Stomach (tissue), 9 donors: Measurements from ENCODE around the gene B4GALT4. TPM values are rescaled to one million over a fixed set of nuclear protein-coding genes. Genes with fewer than 3 reads are reported as not detected.

Experiments used
- DNase-seq, 2 donors: peaks; one replicate each; pipeline versions ENCODE4 v3.0.0 to v3.0.0-alpha.2; 2013 to 2019
- H3K27ac ChIP-seq, 5 donors: fragments of 200-600 bp in 4 of 5; sonication (generic) in 4 of 5; one replicate each; pipeline ENCODE4 v1.5.1; 2013 to 2019; ENCODE audit warnings: mild to moderate bottlenecking in 1 of 5, moderate library complexity in 1 of 5
- H3K27me3 ChIP-seq, 3 donors: fragments of 200-600 bp; sonication (generic); one replicate each; pipeline ENCODE4 v1.5.1; 2017 to 2019; ENCODE audit warnings: mixed run types in 1 of 3
- H3K36me3 ChIP-seq, 4 donors: fragments of 200-600 bp; sonication (generic); 1 replicate in 3 of 4; 2 replicates in 1 of 4; pipeline ENCODE4 v1.5.1; 2016 to 2019
- H3K4me1 ChIP-seq, 4 donors: fragments of 200-600 bp; sonication (generic); one replicate each; pipeline ENCODE4 v1.5.1; 2016 to 2019
- H3K4me3 ChIP-seq, 4 donors: fragments of 200-600 bp; sonication (generic) in 3 of 4; one replicate each; pipeline ENCODE4 v1.5.1; 2016 to 2019; ENCODE audit warnings: mild to moderate bottlenecking in 1 of 4
- H3K9me3 ChIP-seq, 4 donors: fragments of 200-600 bp; sonication (generic); one replicate each; pipeline ENCODE4 v1.5.1; 2016 to 2019
- EP300 ChIP-seq: sonication (generic); formaldehyde crosslinking; IDR thresholded peaks from one replicate; pipeline ENCODE4 v1.6.1; 2017; ENCODE audit warnings: antibody characterized with exemption
- POLR2A ChIP-seq, 4 donors: fragments of 450-650 bp; IDR thresholded peaks; one replicate each; pipeline ENCODE4 v1.6.1; 2016; ENCODE audit warnings: antibody characterized with exemption in 4 of 4, control low read depth in 2 of 4, mild to moderate bottlenecking in 1 of 4, moderate library complexity in 1 of 4
- POLR2AphosphoS5 ChIP-seq, 3 donors: sonication (generic); formaldehyde crosslinking; IDR thresholded peaks; one replicate each; pipeline ENCODE4 v1.6.1; 2016; ENCODE audit warnings: antibody characterized with exemption in 3 of 3
- WGBS, 5 donors: extraction: QIAGEN DNeasy Blood & Tissue Kit in 3 of 5; methylation state at CpG; one replicate each; pipeline versions ENCODE4 v1.1.5 to v1.1.7; 2013 to 2018; 5-methylcytosine and 5-hydroxymethylcytosine counted together
- intact Hi-C: fragments of 100-400 bp; cut with DNase I; formaldehyde crosslinking; loops from one replicate; pipeline ENCODE4 v1.15.1; 2023; ENCODE audit warnings: low total_unique reads
- polyA plus RNA-seq, 3 donors: library from polyadenylated mRNA; stranded (reverse); fragments of 200-250 nt; gene quantifications; one replicate each; pipeline ENCODE4 v1.2.3, GENCODE V29; 2013
- total RNA-seq, 5 donors: library from RNA; depleted of rRNA; stranded (reverse); fragments of >200 nt; gene quantifications; one replicate each; pipeline versions ENCODE4 v1.1.0 to v1.2.3, GENCODE V29; 2014 to 2016
- TF ChIP-seq, protein P1 (sequence below), 7 experiments: fragments of 450-650 bp in 4 of 7; fragments of 200-600 bp in 3 of 7; sonication (generic) in 3 of 7; IDR thresholded peaks; one replicate each; pipeline ENCODE4 v1.5.1; 2016 to 2019; ENCODE audit warnings: antibody characterized with exemption in 7 of 7, control low read depth in 2 of 7, mild to moderate bottlenecking in 1 of 7
- donor health status: healthy with polysubstance abuse.
- donor health status: Bipolar disorder and iron deficiency.
- donor health status: healthy.

B4GALT4 gene
- total and polyA plus RNA-seq, 8 donors: 5.5 to 39.7 (median 14.0) TPM

DNA sequence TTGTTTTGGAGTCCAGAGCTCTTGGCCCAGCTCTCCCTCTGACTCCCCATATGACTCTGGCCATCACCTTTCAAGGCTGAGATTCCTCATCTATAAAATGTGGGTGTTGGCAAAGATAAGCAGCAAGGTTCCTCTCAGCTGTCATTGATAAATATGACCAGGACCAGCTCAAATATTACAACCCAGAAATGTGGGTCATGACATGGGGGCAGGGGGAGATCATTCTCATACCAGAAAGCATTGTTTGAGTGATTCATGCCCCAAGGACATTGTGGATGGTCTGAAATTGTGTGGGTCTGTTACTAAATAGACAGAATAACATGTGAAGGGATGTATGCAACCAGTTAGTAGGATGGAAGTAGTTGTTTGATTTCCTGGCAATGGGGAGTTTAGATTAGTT lies 53.4 kb downstream of the B4GALT4 start:
- Histone ChIP-seq H3K9me3 (no peaks in the 10 kb centered on the region), H3K4me1 (no peaks in the 10 kb centered on the region), H3K27ac (no peak overlapping the region), H3K4me3 (no peak overlapping the region), H3K27me3 (no peaks in the 10 kb centered on the region), H3K36me3 (no peaks in the 10 kb centered on the region)
- intact Hi-C loops: no loop called here
- TF ChIP-seq POLR2AphosphoS5 (IDR thresholded peaks at IDR 0.05): no peak
- TF ChIP-seq, protein P1, sequence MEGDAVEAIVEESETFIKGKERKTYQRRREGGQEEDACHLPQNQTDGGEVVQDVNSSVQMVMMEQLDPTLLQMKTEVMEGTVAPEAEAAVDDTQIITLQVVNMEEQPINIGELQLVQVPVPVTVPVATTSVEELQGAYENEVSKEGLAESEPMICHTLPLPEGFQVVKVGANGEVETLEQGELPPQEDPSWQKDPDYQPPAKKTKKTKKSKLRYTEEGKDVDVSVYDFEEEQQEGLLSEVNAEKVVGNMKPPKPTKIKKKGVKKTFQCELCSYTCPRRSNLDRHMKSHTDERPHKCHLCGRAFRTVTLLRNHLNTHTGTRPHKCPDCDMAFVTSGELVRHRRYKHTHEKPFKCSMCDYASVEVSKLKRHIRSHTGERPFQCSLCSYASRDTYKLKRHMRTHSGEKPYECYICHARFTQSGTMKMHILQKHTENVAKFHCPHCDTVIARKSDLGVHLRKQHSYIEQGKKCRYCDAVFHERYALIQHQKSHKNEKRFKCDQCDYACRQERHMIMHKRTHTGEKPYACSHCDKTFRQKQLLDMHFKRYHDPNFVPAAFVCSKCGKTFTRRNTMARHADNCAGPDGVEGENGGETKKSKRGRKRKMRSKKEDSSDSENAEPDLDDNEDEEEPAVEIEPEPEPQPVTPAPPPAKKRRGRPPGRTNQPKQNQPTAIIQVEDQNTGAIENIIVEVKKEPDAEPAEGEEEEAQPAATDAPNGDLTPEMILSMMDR (IDR thresholded peaks at IDR 0.05): no peak
- no peak for DNase-seq

DNA sequence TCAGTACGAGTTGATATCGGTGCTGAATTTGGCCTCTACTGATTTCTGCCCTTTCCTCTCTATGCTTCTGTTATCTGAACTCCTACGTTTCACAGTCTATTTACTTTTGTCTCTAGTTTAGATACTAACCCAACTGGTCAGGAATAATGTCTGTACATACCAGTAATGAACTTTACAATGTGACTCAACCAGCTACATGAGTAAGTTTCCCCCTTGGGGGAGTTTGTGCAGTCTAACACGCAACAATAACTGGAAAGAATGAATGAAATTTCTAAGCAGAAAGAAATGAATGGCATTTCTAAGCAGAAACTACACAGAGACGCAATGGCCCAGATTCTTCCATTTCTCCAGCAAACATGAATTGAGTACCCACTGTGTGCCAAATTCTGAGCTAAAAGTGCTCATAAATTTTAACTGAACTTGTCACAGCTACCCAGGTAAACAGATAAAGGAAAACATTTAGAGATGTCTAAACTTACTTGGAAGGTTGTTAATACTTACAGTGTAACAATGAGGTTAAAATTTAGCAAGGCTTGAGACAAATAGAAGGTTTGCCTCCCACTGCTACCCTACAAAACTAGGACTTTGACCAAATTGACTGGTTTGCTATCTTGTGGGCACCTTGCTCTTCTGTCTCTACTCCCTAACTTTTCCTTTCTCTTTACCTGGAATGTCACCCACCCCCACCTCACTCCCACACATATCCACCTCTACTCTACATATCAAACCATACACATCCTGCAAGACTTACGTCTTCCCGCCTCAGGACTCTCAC lies 55.7 kb downstream of the B4GALT4 start:
- Histone ChIP-seq H3K36me3 (no peaks in the 10 kb centered on the region), H3K9me3 (no peaks in the 10 kb centered on the region), H3K27ac (peak overlapping the region in 2 of 5 donors; percentile 36 to 46), H3K4me1 (no peaks in the 10 kb centered on the region), H3K4me3 (no peak overlapping the region), H3K27me3 (no peaks in the 10 kb centered on the region)
- TF ChIP-seq POLR2AphosphoS5 (IDR thresholded peaks at IDR 0.05) (no peak), POLR2A (IDR thresholded peaks at IDR 0.05) (no peak), EP300 (no peak)
- TF ChIP-seq, protein P1 (IDR thresholded peaks at IDR 0.05): no peak
- intact Hi-C loops: no loop called here
- DNase-seq: peak in 1 of 2 donors; percentile 68
- WGBS, 5 donors: 41 to 64% (median 54%) methylated on average over 7 of the region's 7 CpGs

DNA sequence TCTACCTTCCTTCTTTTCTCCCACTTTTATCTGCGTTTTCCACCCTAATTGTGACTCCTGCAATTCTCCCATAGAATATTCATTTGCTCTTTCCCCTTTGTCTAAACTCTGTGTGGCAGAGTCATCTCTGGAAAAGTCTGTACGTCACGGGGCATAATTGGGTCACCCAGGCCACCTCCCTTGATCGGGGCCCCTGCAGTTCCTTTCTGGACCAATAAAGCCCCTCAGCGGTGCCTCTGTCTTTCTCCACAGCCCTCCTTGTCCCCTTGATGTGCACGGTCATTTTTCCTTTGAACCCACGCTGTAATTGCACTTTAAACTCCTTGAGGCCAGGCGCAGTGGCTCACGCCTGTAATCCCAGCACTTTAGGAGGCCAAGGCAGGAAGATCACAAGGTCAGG lies 56.6 kb downstream of the B4GALT4 start:
- WGBS, 5 donors: 80 to 89% (median 81%) methylated on average over 9 of the region's 9 CpGs
- H3K9me3 ChIP-seq: no peaks in the 10 kb centered on the region
- H3K27ac ChIP-seq: peak overlapping the region in 1 of 5 donors; percentile 26
- intact Hi-C loops: no loop called here
- H3K36me3 ChIP-seq: no peaks in the 10 kb centered on the region
- TF ChIP-seq POLR2A (IDR thresholded peaks at IDR 0.05): no peak
- no peak for TF ChIP-seq POLR2AphosphoS5 (IDR thresholded peaks at IDR 0.05)
- no peak for TF ChIP-seq EP300
- TF ChIP-seq, protein P1 (IDR thresholded peaks at IDR 0.05): no peak
- no peak overlapping the region for H3K4me3 ChIP-seq
- DNase-seq: no peak
- H3K4me1 ChIP-seq: no peaks in the 10 kb centered on the region
- no peaks in the 10 kb centered on the region for H3K27me3 ChIP-seq

DNA sequence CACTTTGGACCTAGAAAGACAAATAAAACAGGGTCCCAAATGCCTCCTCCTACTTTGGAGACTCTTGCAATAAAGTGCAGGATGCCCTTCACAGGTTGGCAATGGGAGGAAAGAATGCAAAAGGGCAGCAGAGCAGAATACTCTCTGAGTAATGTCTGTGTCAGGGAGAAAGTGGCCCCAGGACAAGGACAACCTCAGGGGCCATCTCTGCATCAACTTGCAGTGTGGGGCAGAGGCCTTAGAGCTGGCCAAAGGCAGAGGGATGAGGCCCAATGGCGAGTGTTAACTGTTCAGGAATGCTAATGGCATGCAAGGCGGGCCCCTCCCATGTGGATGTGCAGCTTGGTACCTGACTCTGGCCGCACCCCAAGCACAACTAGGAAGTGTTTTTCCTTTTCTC lies 58.9 kb downstream of the B4GALT4 start:
- Histone ChIP-seq H3K4me3 (no peak overlapping the region), H3K27ac (peak overlapping the region in 1 of 5 donors; percentile 47), H3K9me3 (no peaks in the 10 kb centered on the region), H3K27me3 (no peaks in the 10 kb centered on the region), H3K4me1 (no peaks in the 10 kb centered on the region), H3K36me3 (no peaks in the 10 kb centered on the region)
- 60 to 77% (median 65%) methylated on average over 3 of the region's 3 CpGs for WGBS, 5 donors
- DNase-seq: peak; percentile 53 to 76
- intact Hi-C loops: no loop called here
- TF ChIP-seq POLR2AphosphoS5 (IDR thresholded peaks at IDR 0.05) (no peak), POLR2A (IDR thresholded peaks at IDR 0.05) (no peak)
- TF ChIP-seq, protein P1 (IDR thresholded peaks at IDR 0.05): no peak
